IPS-NIHi11 (cell line): ENCODE measurements around the gene TCF21.
"Not testable (repeated sequence)": the region's sequence is repeated elsewhere in the genome, so short reads cannot be mapped to it uniquely, and the experiment has no call there.

ENCODE experiments used
- DNase-seq: peaks from one replicate; pipeline ENCODE4 v3.0.0; 2012; ENCODE audit warnings: mixed read lengths, low spot score

Gene TCF21

GRCh38 chr6:133888929-133889556 is at the start of gene TCF21:
Gene TCF21, plus strand, starts transcription at chr6:133889113. Its CDS starts 285 bp downstream, at chr6:133889398.
- DNase-seq = peak; percentile 55

DNA sequence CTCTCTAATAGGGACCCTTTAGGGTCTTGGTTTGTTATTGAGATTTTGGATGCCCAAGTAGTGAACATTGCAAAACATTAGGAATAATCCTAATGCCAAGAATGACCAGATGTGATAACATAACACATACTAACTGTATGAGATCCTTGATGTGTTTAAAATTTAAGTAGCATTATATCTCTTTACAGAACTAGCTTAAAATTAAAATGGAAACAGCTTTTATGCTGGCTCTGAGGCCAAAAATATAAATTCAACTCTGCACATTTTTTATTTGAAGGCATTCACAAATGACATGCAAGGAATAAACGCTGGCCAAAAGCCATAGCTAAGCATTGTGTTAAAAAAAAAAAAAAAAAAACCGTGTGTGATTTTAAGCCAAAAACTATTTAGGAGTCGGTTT is 47.7 kb upstream of the TCF21 start:
- DNase-seq = no peak

DNA sequence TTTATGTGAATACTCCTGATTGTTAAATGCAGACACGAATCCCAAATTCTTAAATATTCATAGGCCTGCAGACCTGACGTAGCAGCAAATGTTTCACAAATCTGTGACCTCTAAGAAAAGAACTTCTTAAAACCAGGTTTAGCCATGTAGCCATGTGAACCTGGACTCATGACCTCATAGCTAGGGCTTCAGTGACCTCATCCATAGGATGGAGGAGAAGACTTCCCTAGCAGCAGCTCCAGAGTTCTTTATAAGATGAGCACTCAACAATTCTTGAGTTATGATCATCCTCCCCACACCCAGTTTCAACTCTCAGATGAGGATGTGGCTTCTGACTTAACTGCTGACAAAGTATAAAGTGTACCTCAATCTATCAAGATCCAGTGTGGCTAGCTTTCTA is 45.8 kb upstream of the TCF21 start:
- no peak for DNase-seq

GRCh38 chr6:133844709-133845108 is 44.2 kb upstream of the TCF21 start:
- DNase-seq = no peak

DNA sequence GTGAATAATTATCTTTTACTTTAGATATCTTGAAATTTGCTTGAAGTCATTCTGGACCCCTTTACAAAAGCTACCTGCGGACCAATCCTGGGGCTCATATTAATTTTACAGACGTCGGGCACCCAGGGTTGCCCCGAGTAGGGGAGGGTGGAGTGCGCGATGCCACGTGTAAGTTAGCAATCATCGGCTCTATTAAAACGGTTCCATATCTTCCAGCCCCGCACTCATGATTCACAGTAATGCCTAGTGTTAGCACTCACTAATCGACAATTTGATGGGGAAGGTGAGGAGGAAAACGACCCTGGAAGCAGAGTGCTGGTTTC is 34.9 kb upstream of the TCF21 start:
- no peak for DNase-seq

DNA sequence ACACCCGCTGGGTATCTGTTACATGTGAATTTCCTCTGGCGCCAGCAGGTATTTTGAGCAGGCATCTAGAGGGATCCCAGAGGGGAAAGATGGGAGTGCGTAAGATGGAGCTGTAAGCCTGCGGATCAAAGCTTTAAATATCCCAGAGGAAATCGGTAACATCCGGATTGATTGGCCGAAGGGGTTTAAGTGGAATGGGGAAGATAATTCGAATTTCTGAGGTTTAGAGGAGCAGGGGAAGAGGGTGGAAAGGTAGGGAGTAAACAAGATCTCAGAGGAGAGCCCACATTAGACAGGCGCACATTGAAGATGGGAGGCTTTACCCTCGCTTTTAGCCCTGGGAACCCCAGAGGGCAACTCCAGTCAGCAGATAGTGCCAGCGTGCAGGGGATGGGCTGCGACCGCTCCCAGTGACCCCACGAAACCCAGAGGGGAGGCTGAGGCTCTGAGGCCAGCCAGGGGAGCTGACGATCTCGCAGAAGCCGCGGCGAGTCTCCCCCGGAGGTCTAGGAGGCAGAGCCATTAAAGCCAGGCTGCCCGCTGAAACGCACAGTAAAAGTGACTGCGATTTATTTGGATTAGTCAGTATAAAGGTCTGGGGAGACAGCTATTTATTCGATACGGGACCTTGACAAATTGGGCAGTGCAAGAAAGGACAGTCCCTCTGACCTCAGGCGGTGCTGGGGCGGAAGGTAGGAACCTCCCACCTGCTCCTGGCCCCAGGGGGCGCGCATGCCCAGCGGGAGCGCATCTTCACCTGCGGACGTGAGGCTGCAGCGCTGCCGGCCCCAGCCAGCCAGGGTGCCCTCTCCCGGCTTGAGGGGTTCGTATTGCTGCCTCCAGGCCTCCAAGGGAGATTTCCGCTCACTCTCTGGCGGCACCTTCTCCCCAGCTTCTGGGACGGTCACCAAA is 34.3 kb upstream of the TCF21 start:
- peak; percentile 39 for DNase-seq

DNA sequence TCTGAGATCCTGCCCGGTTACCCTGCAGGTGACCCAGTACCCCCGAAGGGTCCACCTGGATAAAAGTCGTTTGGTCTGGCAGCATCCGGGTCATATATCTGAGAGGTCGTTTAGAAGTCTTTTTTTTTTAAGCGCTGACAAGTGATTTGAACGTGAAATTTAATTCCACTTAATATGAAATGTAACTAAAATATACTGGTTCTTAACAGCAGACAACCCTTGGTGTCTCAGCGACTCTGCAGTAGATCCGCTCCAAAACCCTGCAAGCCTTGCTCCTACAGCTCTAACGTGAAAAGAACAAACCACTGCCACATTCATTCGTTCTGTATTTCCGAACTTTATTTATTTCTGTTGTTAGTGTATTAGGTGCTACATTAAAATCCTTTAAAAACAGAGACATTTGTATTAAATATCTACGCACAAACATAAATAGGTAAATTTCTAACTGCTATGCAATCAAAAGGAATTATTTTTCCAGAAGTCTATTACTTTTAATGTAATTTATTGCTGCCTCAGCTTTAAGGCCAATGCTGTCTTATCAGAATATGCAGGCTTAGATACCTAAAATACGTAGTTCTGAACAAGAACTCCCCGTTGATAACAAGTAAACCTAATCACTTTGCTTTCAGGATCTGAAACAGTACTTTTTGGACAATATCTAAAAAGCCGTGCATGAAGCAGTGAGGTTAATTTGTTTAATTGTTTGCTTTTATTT is 33.5 kb upstream of the TCF21 start:
- DNase-seq = no peak

DNA sequence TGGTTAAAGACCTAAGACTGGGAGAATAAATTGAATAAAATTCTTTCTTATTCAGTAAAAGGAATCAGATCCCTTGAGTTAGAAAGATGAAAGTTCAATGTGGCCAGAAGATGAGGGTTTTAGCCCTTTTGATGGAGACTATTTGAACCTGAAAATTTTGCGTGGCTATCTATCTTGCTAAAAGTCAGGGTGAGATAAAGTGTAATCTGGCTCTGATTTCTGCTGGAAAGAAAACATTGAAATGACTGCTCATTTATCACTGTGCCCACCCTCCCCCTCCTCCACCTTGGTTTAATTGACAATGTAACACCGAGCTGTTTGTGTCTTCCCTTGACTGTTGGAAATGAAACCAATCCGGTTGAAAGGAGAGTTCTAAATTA is 32.9 kb upstream of the TCF21 start:
- DNase-seq = no peak

DNA sequence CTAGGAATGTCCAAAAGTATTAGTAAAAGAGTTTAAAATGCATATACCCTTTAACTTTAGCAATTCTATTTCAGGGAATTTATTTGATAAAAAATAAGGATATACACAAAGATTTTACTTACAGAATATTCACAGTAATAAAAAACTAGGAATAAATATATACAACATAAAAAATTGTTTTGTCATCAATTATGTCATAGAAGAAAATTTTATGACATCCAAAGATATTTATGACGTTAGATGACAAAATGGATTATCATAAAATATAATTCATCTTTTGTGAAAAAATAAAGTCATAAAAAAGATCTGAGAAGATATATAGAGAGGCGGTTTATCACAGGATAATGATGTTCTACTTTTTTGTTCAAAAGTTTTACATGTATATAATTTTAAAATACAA is 32.0 kb upstream of the TCF21 start:
- DNase-seq = no peak

DNA sequence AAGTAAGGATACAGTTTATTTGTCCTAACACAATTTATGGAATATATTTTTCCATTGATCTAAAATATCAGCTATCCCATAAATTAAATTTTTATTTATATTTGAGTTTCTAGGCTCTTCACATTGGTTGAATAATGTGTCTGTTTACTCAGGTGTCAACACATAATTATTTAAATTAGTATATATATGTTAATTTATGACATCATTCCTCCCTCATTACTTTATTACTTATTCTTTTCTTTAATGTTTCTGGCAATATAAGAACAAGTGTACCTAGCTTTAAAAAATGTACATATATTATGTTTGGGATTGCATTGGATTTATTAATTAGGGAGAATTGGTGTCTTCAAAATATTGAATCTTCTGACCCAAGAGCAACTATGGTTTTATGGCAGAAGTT is 31.2 kb upstream of the TCF21 start:
- DNase-seq = no peak

DNA sequence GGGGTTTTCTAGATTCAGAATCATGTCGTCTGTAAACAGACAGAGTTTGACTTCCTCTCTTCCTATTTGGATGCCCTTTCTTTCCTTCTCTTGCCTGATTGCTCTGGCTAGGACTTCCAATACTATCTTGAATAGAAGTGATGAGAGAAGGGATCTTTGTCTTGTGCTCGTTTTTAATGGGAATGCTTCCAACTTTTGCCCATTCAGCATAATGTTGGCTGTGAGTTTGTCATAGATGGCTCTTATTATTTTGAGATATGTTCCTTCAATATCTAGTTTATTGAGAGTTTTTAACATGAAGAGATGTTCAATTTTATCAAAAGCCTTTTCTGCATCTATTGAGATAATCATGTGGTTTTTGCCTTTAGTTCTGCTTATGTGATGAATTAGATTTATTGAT is 27.6 kb upstream of the TCF21 start:
- DNase-seq = not testable (repeated sequence)

DNA sequence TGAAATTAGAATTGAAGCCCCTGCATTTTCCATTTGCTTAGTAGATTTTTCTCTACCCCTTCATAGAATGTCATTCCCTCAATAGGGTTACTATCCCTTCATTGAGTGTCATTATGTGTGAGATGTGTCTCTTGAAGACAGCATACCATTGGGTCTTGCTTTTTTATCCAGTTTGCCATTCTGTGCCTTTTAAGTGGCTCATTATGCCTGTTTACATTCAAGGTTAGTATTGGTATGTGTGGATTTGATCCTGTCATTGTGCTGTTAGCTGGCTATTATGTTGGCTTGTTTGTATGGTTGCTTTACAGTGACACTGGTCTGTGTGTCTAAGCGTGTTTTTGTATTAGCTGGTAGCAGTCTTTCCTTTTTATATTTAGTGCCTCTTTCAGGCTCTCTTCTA is 25.7 kb upstream of the TCF21 start:
- DNase-seq = no peak

DNA sequence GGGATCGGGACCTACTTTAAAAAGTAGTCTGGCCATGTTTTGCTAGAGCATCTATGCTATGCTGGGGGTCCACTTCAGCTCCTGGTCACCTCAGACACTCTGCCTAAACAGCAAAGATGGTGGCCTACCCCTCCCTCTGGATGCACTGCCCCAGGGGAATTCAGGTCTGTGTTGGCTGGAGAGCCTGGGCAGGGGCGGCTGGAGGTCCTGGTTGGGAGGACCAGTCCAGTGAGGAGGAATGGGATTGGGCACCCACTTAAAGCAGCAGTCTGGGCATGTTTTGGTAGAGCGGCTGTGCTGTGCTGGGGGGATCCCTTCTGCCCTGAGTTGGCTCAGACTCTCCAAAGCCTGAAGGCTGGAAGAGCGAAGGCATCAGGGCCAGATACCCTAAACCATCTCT is 23.2 kb upstream of the TCF21 start:
- no peak for DNase-seq

- no peak for DNase-seq
Observed at GRCh38 chr6:133871131-133871530, 17.8 kb upstream of the TCF21 start.

- no peak for DNase-seq
Observed at GRCh38 chr6:133873538-133873937, 15.4 kb upstream of the TCF21 start.

DNA sequence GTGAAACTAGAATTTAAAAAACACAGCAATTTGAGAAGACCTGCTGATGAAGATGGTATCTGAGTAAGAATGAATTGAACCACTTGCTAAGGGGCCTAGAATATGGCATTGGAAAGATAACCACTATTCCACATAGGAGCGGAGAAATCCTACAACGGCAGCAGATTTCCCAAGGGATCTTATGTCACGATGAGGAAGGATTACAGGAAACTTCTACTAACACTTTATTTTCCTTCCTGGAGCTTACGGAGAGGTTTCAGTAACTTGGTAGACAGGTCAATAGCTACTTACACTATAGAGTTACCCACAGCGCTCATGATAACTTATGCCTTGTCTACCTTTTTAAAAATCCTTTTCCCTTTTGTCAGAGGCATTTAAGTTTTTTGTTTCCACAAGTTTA is 11.8 kb upstream of the TCF21 start:
- no peak for DNase-seq

DNA sequence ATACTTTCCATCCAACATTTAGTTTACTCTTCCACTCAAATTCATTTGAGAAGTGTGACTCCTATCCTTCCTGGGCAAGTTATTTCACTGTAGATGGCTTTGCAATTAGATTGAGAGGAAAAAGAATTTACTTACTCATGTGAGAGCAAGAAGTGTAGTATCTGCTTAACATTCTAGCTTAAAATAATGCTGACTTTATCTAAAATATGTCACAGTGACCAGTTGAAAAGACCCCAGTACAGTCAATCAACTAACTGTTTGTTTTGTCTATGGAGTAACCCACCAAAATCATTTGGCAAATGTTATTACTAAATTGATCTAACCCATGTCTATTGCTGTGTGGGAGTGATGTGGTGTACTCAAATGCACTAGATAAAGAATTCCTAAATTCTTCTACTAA is 8.9 kb upstream of the TCF21 start:
- DNase-seq = no peak

DNA sequence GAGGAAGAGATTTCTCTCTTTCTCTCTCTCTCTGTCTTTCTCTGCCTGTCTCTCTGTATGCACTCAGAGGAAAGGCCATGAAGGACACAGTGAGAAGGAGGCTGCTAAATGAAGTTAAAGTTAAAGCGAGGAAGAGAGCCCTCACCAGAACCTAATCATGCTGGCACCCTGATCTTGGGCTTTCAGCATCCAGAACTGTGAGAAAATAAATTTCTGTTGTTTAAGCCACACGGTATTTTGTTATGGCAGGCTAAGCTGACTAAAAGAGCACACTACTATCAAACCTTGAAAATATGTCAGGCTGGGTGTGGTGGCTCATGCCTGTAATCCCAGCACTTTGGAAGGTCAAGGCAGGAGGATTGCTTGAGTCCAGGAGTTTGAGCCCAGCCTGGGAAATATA is 8.0 kb upstream of the TCF21 start:
- DNase-seq = no peak

DNA sequence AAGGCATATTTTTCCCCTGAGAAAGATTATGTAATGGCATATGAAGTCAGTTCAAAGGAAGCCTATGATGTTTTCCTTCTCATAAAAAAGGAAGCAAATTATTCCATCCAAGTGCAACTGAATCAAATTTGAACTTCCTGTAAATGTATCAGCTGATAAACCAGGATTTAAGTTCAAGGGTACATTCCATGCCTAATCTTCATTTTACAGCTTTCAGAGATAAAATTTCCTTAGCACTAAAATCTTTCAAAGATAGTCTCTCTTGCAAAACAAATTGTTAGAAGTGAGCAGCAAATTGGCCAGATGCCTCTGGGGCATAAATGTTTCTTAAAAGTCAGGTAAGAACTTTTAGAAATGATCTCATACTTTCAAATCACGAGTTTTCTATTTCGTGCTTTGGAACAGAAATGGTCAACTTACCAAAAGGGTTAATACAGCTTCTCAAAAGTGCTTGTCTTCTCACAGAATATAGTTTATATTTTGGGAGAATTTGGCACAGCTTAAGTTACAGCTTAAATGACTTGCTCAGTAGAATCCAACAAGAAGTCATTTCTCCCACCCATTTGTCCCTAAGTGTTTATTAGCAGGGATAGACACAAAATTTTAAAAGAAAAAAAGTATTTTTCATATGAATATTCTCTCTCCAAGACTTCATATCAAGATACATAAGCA is 2.7 kb upstream of the TCF21 start:
- DNase-seq = no peak

DNA sequence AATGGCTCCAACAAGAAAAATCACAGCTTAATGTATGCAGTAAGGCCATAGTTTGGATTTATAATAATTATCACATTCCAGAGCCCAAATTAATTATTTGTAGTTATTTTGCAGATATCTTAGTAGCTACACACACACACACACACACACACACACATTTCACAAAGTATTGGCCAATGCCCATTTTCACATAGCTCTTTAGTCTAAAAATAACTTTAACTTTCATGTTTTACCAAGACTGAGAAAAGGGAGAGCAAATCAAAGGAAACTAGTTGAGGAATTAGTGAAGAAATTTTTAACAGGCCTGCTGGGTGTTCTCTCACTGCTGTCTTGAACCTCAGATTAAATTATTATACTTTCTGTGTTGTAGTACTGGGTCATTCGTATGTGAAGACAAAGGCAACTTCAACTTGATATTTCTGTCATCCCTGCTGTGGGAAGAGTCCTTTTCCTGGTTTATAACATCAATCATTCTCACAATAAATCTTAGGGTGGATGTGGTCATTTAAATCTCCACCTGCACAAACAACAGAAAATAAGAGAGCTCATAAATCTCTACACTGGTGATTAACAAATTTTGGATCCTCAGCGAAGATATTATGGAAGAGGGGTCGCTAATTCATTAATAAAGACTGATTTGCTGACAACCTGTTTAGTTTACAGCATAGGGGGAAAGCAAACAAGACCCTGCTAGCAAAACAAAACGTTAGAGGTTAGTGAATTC is 1.6 kb upstream of the TCF21 start:
- no peak for DNase-seq

- no peak for DNase-seq
Observed at GRCh38 chr6:133887880-133888230, 1.1 kb upstream of the TCF21 start.
